ENCODE data around the gene PET100. TPM values are rescaled to one million over a fixed set of nuclear protein-coding genes. Genes with fewer than 3 reads are reported as not detected.

Gene PET100
- total RNA-seq, 1 experiment from 2014 or later = 77.6 TPM

DNA sequence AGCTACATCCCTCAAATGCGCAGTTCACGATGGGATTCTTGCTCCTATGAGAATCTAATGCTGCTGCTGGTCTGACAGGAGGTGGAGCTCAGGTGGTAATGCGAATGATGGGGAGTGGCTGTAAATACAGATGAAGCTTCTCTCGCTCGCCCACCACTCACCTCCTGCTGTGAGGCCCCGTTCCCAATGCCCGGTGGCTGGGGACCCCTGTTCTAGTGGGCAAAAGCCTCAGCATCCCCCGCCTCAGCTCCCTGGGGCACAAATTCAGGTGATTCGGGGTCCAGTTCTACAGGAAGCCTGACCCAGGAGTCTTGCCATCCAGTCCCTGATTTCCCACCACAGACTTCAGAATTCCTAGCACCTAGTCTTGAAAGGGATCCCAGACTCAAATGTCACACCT lies 42.9 kb downstream of the PET100 start:
- Mint-ChIP-seq H3K27me3 (ENCODE audit: unreplicated experiment) (peaks cover 67% of the 10 kb centered on the region), H3K9me3 (ENCODE audit: low read depth, unreplicated experiment) (no peaks in the 10 kb centered on the region), H3K36me3 (ENCODE audit: insufficient read depth, unreplicated experiment) (no peaks in the 10 kb centered on the region), H3K4me3 (ENCODE audit: low read depth, unreplicated experiment) (no peak overlapping the region), H3K4me1 (ENCODE audit: low read depth, unreplicated experiment) (peaks cover 8% of the 10 kb centered on the region), H3K27ac (ENCODE audit: unreplicated experiment) (no peak overlapping the region)
- CTCF ChIA-PET = no interaction called here
- no peak for DNase-seq
- TF ChIP-seq, protein P1, sequence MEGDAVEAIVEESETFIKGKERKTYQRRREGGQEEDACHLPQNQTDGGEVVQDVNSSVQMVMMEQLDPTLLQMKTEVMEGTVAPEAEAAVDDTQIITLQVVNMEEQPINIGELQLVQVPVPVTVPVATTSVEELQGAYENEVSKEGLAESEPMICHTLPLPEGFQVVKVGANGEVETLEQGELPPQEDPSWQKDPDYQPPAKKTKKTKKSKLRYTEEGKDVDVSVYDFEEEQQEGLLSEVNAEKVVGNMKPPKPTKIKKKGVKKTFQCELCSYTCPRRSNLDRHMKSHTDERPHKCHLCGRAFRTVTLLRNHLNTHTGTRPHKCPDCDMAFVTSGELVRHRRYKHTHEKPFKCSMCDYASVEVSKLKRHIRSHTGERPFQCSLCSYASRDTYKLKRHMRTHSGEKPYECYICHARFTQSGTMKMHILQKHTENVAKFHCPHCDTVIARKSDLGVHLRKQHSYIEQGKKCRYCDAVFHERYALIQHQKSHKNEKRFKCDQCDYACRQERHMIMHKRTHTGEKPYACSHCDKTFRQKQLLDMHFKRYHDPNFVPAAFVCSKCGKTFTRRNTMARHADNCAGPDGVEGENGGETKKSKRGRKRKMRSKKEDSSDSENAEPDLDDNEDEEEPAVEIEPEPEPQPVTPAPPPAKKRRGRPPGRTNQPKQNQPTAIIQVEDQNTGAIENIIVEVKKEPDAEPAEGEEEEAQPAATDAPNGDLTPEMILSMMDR (IDR thresholded peaks at IDR 0.05; ENCODE audit: unreplicated experiment) = no peak
- no TSS peak for BruUV-seq (replicated peaks)
- intact Hi-C loops (cut with micrococcal nuclease; ENCODE audit: unreplicated experiment) = no loop called here

DNA sequence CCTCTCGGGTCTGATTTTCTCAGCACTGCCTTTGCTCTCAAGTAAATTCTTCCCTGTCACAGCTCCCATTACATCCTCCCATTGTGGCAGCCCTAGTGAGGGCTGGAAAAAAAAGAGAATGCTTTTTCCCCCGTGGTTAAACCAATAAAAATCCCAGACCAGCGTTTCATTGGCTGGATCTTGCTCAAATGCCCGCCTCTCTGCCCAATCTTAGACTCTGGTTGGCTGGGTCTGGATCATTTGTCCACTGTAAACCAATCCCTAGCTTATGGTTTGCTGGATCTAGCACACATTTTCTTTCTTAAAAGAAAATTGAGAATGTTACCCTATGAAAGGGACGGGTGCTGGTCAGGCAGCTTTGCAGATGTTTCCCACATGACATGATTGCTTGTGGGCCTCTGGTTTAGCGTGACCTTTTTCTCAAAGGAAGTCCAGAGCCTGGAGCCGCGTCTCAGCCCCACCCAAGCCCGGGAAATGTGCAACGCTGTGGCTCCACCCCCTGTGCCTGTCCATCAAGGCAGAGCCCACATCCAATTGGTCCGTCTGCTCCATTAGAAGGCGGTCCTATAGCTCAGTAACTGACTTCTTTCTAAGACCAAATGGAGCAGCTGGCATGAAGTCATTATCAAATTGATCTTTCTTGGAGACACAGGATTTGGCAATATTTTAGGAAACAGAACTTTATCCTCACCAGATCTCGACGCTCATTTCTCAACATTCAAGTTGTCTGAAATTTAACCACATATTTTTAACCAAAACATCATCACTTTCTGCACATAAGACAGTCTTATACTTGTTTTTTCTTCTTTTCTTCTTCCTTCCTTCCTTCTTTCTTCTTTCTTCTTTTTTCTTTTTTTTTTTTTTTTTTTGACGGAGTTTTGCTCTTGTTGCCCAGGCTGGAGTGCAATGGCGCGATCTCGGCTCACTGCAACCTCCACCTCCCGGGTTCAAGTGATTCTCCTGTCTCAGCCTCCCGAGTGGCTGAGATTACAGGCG lies 44.7 kb downstream of the PET100 start:
- H3K27ac Mint-ChIP-seq (ENCODE audit: unreplicated experiment) = no peak overlapping the region
- intact Hi-C loops (cut with micrococcal nuclease; ENCODE audit: unreplicated experiment) = no loop called here
- peak; percentile 59 for DNase-seq
- CTCF ChIA-PET = interaction anchor here (0.6 kb wide), 1 partner anchor 78 kb away, joined by 8 read pairs; no protein-coding TSS in a partner anchor
- no peaks in the 10 kb centered on the region for H3K9me3 Mint-ChIP-seq (ENCODE audit: low read depth, unreplicated experiment)
- BruUV-seq (replicated peaks) = no TSS peak
- TF ChIP-seq, protein P1 (IDR thresholded peaks at IDR 0.05; ENCODE audit: unreplicated experiment) = no peak
- H3K27me3 Mint-ChIP-seq (ENCODE audit: unreplicated experiment) = peaks cover 79% of the 10 kb centered on the region
- no peak overlapping the region for H3K4me3 Mint-ChIP-seq (ENCODE audit: low read depth, unreplicated experiment)
- no peaks in the 10 kb centered on the region for H3K36me3 Mint-ChIP-seq (ENCODE audit: insufficient read depth, unreplicated experiment)
- peaks cover 8% of the 10 kb centered on the region for H3K4me1 Mint-ChIP-seq (ENCODE audit: low read depth, unreplicated experiment)

DNA sequence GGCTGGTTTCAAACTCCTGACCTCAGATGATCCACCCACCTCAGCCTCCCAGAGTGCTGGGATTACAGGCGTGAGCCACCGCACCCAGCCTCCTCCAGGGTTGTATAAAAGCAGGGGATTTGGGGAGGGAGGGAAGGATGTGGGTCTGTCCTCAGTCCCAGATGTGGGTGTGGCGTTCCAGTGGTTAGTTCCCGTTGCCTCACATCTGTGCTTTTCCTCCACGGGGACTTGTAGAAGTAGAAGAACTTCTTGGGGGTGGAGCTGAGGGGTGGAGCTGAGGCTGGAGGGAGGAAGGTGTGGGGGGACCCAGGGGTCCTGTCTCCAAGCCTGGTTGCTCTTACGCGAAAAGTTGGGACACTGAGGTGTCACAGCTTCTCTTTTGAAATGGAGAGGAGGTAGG lies 46.8 kb downstream of the PET100 start:
- Mint-ChIP-seq H3K27me3 (ENCODE audit: unreplicated experiment) (peaks cover 67% of the 10 kb centered on the region), H3K4me1 (ENCODE audit: low read depth, unreplicated experiment) (no peaks in the 10 kb centered on the region), H3K4me3 (ENCODE audit: low read depth, unreplicated experiment) (no peak overlapping the region), H3K36me3 (ENCODE audit: insufficient read depth, unreplicated experiment) (peaks cover 11% of the 10 kb centered on the region), H3K27ac (ENCODE audit: unreplicated experiment) (no peak overlapping the region), H3K9me3 (ENCODE audit: low read depth, unreplicated experiment) (no peaks in the 10 kb centered on the region)
- CTCF ChIA-PET = no interaction called here
- TF ChIP-seq, protein P1 (IDR thresholded peaks at IDR 0.05; ENCODE audit: unreplicated experiment) = no peak
- no peak for DNase-seq
- intact Hi-C loops (cut with micrococcal nuclease; ENCODE audit: unreplicated experiment) = no loop called here
- no TSS peak for BruUV-seq (replicated peaks)

DNA sequence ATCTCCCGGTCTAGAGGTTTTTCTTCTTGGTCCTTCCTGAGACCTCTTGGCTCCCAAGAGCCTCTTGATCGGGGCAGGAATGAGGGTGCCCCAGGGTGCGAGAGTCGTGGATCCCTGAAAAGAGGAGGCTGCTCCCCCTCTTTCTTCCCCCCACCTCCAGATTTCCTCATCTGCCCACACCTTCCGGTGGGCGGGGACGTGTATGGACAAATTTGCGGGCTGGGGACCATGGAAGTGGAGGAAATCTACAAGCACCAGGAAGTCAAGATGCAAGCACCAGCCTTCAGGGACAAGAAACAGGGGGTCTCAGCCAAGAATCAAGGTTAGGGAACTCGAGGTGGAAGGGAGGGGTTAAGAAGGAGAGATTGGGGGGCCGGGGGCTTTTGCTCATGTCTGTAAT lies 47.3 kb downstream of the PET100 start, which contains the start of gene MCEMP1:
TSS of gene MCEMP1 (plus strand) at position 237 of the 400 bp plus-strand sequence. CDS start at position 268, 31 bp downstream.
- BruUV-seq (replicated peaks) = no TSS peak

More for the DNA sequence above, 47.3 kb downstream of the PET100 start, which contains the start of gene MCEMP1:
- no peak within 1 kb of the TSS for H3K27ac Mint-ChIP-seq (ENCODE audit: unreplicated experiment)
- H3K4me3 Mint-ChIP-seq (ENCODE audit: low read depth, unreplicated experiment) = no peak within 1 kb of the TSS
- TF ChIP-seq, protein P1 (IDR thresholded peaks at IDR 0.05; ENCODE audit: unreplicated experiment) = no peak
- no peaks in the 10 kb centered on the region for H3K9me3 Mint-ChIP-seq (ENCODE audit: low read depth, unreplicated experiment)
- intact Hi-C loops (cut with micrococcal nuclease; ENCODE audit: unreplicated experiment) = no loop called here
- DNase-seq = no peak
- peaks cover 67% of the 10 kb centered on the region for H3K27me3 Mint-ChIP-seq (ENCODE audit: unreplicated experiment)
- peaks cover 16% of the 10 kb centered on the region for H3K36me3 Mint-ChIP-seq (ENCODE audit: insufficient read depth, unreplicated experiment)
- CTCF ChIA-PET = no interaction called here
- H3K4me1 Mint-ChIP-seq (ENCODE audit: low read depth, unreplicated experiment) = no peaks in the 10 kb centered on the region

All from Calu3 (cell line).